IMR-90 (cell line): ENCODE data around the gene STK31. TPM values are rescaled to one million over a fixed set of nuclear protein-coding genes. Genes with fewer than 3 reads are reported as not detected.
A peak's percentile ranks its signal among the peaks of the same experiment; 100 is the strongest.

Source experiments
- ATAC-seq: fragments of 200-7000 bp; cut with Tn5 transposase; 2 replicates; pipeline ENCODE4 v1.9.1; 2020; ENCODE audit warnings: low read depth, mild to moderate bottlenecking, moderate library complexity
- BruUV-seq: library from RNA; stranded (reverse); fragments of 400-500 nt; replicated peaks from 2 replicates; lab custom pipeline; 2021; lab: Mats Ljungman, UMichigan
- CTCF ChIA-PET: fragments of 300-600 bp; formaldehyde crosslinking; extraction: SDS; loops from one replicate; lab custom pipeline; 2021; ENCODE audit warnings: antibody characterized with exemption; lab: Yijun Ruan, JAX
- POLR2A ChIA-PET: fragments of 300-600 bp; sonication (Branson Sonifier 250); formaldehyde crosslinking; loops from one replicate; lab custom pipeline; 2022; ENCODE audit warnings: antibody characterized with exemption; ENCODE audit not compliant: unreplicated experiment; lab: Charles Lee
- DNase-seq: peaks from one replicate; pipeline ENCODE4 v3.0.0; 2013
- H2AFZ ChIP-seq: replicated peaks from 2 replicates; pipeline ENCODE3; 2013; ENCODE audit warnings: low read length, mild to moderate bottlenecking; ENCODE audit not compliant: poor library complexity
- H2AK5ac ChIP-seq: 2 replicates; pipeline ENCODE4 v1.6.1; 2013; ENCODE audit warnings: low read depth, low read length, inconsistent platforms
- H2AK9ac ChIP-seq: replicated peaks from 2 replicates; pipeline ENCODE3; 2013; ENCODE audit warnings: mild to moderate bottlenecking, low read depth, low read length, moderate library complexity; ENCODE audit not compliant: poor library complexity
- H2BK120ac ChIP-seq: 2 replicates; pipeline ENCODE4 v1.6.1; 2013; ENCODE audit warnings: low read depth, low read length, inconsistent platforms
- H2BK15ac ChIP-seq: 3 replicates; pipeline ENCODE4 v1.6.1; 2013; ENCODE audit warnings: low read depth, low read length, inconsistent platforms
- H2BK20ac ChIP-seq: 2 replicates; pipeline ENCODE4 v1.6.1; 2013; ENCODE audit warnings: low read depth, mild to moderate bottlenecking, inconsistent platforms, low read length, moderate library complexity
- H2BK5ac ChIP-seq: 2 replicates; pipeline ENCODE4 v1.6.1; 2013; ENCODE audit warnings: mild to moderate bottlenecking, low read depth, low read length, inconsistent platforms; ENCODE audit not compliant: poor library complexity, severe bottlenecking
- H3K14ac ChIP-seq: replicated peaks from 2 replicates; pipeline ENCODE4 v1.6.1; 2013; ENCODE audit warnings: low read depth, low read length, inconsistent platforms
- H3K18ac ChIP-seq: 2 replicates; pipeline ENCODE4 v1.6.1; 2013; ENCODE audit warnings: low read depth, low read length, control low read depth
- H3K23ac ChIP-seq: 2 replicates; pipeline ENCODE4 v1.6.1; 2013; ENCODE audit warnings: low read depth, low read length, inconsistent platforms
- H3K27ac ChIP-seq: 2 replicates; pipeline ENCODE4 v1.5.1; 2013; ENCODE audit warnings: mild to moderate bottlenecking, control low read depth, low read length; ENCODE audit not compliant: insufficient read depth
- H3K27me3 ChIP-seq: 2 replicates; pipeline ENCODE4 v1.6.1; 2013; ENCODE audit warnings: low read length; ENCODE audit not compliant: control insufficient read depth, insufficient read depth
- H3K36me3 ChIP-seq: 2 replicates; pipeline ENCODE4 v1.6.1; 2013; ENCODE audit warnings: low read length, mixed read lengths; ENCODE audit not compliant: control insufficient read depth, insufficient read depth
- H3K4ac ChIP-seq: 2 replicates; pipeline ENCODE4 v1.6.1; 2013; ENCODE audit warnings: low read depth, low read length, inconsistent platforms
- H3K4me1 ChIP-seq: 2 replicates; pipeline ENCODE4 v1.6.1; 2013; ENCODE audit warnings: low read length, mixed read lengths; ENCODE audit not compliant: control insufficient read depth, insufficient read depth
- H3K4me2 ChIP-seq: 2 replicates; pipeline ENCODE4 v1.6.1; 2013; ENCODE audit warnings: low read depth, mild to moderate bottlenecking, control low read depth, low read length, moderate library complexity
- H3K4me3 ChIP-seq: 2 replicates; pipeline ENCODE4 v1.5.1; 2013; ENCODE audit warnings: low read depth, mild to moderate bottlenecking, control low read depth, low read length, moderate library complexity; ENCODE audit not compliant: insufficient read depth
- H3K56ac ChIP-seq: 2 replicates; pipeline ENCODE4 v1.6.1; 2013; ENCODE audit warnings: low read length, inconsistent platforms; ENCODE audit not compliant: insufficient read depth; ENCODE audit errors: extremely low read depth
- H3K79me1 ChIP-seq, 2 experiments: 2 replicates each; pipeline ENCODE4 v1.6.1; 2013; ENCODE audit warnings: low read length in 2 of 2, inconsistent platforms in 1 of 2, low read depth in 1 of 2
- H3K9ac ChIP-seq: 2 replicates; pipeline ENCODE4 v1.6.1; 2013; ENCODE audit warnings: low read depth, low read length, control low read depth
- H3K9me1 ChIP-seq: 2 replicates; pipeline ENCODE4 v1.6.1; 2013; ENCODE audit warnings: low read length, inconsistent platforms; ENCODE audit not compliant: insufficient read depth
- H3K9me3 ChIP-seq: 2 replicates; pipeline ENCODE4 v1.6.1; 2013; ENCODE audit warnings: low read length; ENCODE audit not compliant: control insufficient read depth, insufficient read depth
- H4K20me1 ChIP-seq: 2 replicates; pipeline ENCODE4 v1.6.1; 2013; ENCODE audit warnings: low read length, inconsistent platforms; ENCODE audit not compliant: insufficient read depth
- H4K5ac ChIP-seq: 2 replicates; pipeline ENCODE4 v1.6.1; 2013; ENCODE audit warnings: mild to moderate bottlenecking, low read depth, low read length, control low read depth
- H4K8ac ChIP-seq, 2 experiments: 2 replicates each; pipeline ENCODE4 v1.6.1; 2013; ENCODE audit warnings: low read depth in 2 of 2, low read length in 2 of 2, control low read depth in 1 of 2, inconsistent platforms in 1 of 2
- H4K91ac ChIP-seq: 2 replicates; pipeline ENCODE4 v1.6.1; 2013; ENCODE audit warnings: low read depth, low read length, inconsistent platforms; ENCODE audit not compliant: insufficient read depth
- BHLHE40 ChIP-seq: fragments of 150-350 bp; IDR thresholded peaks from 2 replicates; pipeline ENCODE4 v1.6.1; 2016; ENCODE audit warnings: mild to moderate bottlenecking, low read depth, low read length
- CEBPB ChIP-seq: IDR thresholded peaks from 2 replicates; pipeline ENCODE4 v1.6.1; 2012; ENCODE audit warnings: low read depth, low read length, improper control_type of control experiment
- CHD1 ChIP-seq: IDR thresholded peaks from 2 replicates; pipeline ENCODE4 v1.6.1; 2012; ENCODE audit warnings: low read depth, low read length, improper control_type of control experiment
- FOS ChIP-seq: fragments of 150-350 bp; IDR thresholded peaks from 2 replicates; pipeline ENCODE4 v1.6.1; 2016; ENCODE audit warnings: low read depth, low read length
- MAFK ChIP-seq: IDR thresholded peaks from 2 replicates; pipeline ENCODE4 v1.6.1; 2012; ENCODE audit warnings: low read depth, low read length, improper control_type of control experiment
- MAZ ChIP-seq: IDR thresholded peaks from 2 replicates; pipeline ENCODE4 v1.6.1; 2012; ENCODE audit warnings: low read depth, mild to moderate bottlenecking, low read length, improper control_type of control experiment, moderate library complexity, borderline replicate concordance
- MXI1 ChIP-seq: IDR thresholded peaks from 2 replicates; pipeline ENCODE4 v1.6.1; 2012; ENCODE audit warnings: low read depth, mild to moderate bottlenecking, low read length, moderate library complexity, borderline replicate concordance
- NFE2L2 ChIP-seq: fragments of 150-350 bp; IDR thresholded peaks from 2 replicates; pipeline ENCODE4 v1.6.1; 2016; ENCODE audit warnings: low read depth, mild to moderate bottlenecking, low read length
- POLR2A ChIP-seq: IDR thresholded peaks from 2 replicates; pipeline ENCODE4 v1.6.1; 2012; ENCODE audit warnings: mild to moderate bottlenecking, low read depth, low read length
- RAD21 ChIP-seq: IDR thresholded peaks from 2 replicates; pipeline ENCODE4 v1.6.1; 2012; ENCODE audit warnings: low read length, improper control_type of control experiment
- RCOR1 ChIP-seq: IDR thresholded peaks from 2 replicates; pipeline ENCODE4 v1.6.1; 2012; ENCODE audit warnings: mild to moderate bottlenecking, low read length, improper control_type of control experiment; ENCODE audit not compliant: insufficient replicate concordance
- RFX5 ChIP-seq: IDR thresholded peaks from 2 replicates; pipeline ENCODE4 v1.8.0; 2012; ENCODE audit warnings: low read depth, mild to moderate bottlenecking, low read length, moderate library complexity
- SMC3 ChIP-seq: fragments of 150-350 bp; IDR thresholded peaks from 2 replicates; pipeline ENCODE4 v1.6.1; 2016; ENCODE audit warnings: low read depth, mild to moderate bottlenecking, antibody characterized with exemption, low read length, moderate library complexity
- WGBS, 2 experiments: methylation state at CpG; one replicate each; pipeline versions ENCODE4 v1.1.5 to v1.1.7; 2013; ENCODE audit warnings: missing lambda C conversion rate in 2 of 2; ENCODE audit not compliant: insufficient read length in 1 of 2; ENCODE audit errors: extremely low coverage in 2 of 2; 5-methylcytosine and 5-hydroxymethylcytosine counted together
- dilution Hi-C: fragments of 300-500 bp; cut with HindIII; formaldehyde crosslinking; loops from one replicate; pipeline ENCODE4 v1.14.3; 2018; ENCODE audit warnings: low sequenced_read_pairs; ENCODE audit not compliant: unreplicated experiment
- in situ Hi-C: fragments of 300-500 bp; cut with MboI; formaldehyde crosslinking; loops from 3 replicates; pipeline ENCODE4 v1.14.3; 2019; ENCODE audit warnings: low sequenced_read_pairs, inconsistent platforms, mixed read lengths
- intact Hi-C: fragments of 100-400 bp; cut with micrococcal nuclease; formaldehyde crosslinking; loops from 2 replicates; pipeline ENCODE4 v1.10.0; 2022
- polyA plus RNA-seq, 3 experiments: library from polyadenylated mRNA; depleted of rRNA; stranded (reverse); fragments of >200 nt; gene quantifications; 2 replicates each; pipeline ENCODE4 v1.2.3, GENCODE V29; 2012; ENCODE audit warnings: low replicate concordance in 1 of 3
- total RNA-seq: library from RNA; depleted of rRNA; stranded (reverse); fragments of >200 nt; gene quantifications from 2 replicates; pipeline ENCODE4 v1.2.3, GENCODE V29; 2012
- TF ChIP-seq, protein P1 (sequence below): conservative IDR thresholded peaks from 2 replicates; pipeline ENCODE4 v1.5.1; 2012; ENCODE audit warnings: mild to moderate bottlenecking, low read depth, low read length, improper control_type of control experiment
- TF ChIP-seq, protein P2 (sequence below): fragments of 150-350 bp; IDR thresholded peaks from 2 replicates; pipeline ENCODE4 v1.6.1; 2016; ENCODE audit warnings: low read depth, mild to moderate bottlenecking, low read length, moderate library complexity, borderline replicate concordance
- TF ChIP-seq, protein P3 (sequence below): fragments of 150-350 bp; IDR thresholded peaks from 2 replicates; pipeline ENCODE4 v1.6.1; 2017; ENCODE audit warnings: mild to moderate bottlenecking, antibody characterized with exemption, low read length, low read depth

Gene STK31
- total and polyA plus RNA-seq, 2 of the 4 experiments (the other 2 are of a cell fraction): not detected

DNA sequence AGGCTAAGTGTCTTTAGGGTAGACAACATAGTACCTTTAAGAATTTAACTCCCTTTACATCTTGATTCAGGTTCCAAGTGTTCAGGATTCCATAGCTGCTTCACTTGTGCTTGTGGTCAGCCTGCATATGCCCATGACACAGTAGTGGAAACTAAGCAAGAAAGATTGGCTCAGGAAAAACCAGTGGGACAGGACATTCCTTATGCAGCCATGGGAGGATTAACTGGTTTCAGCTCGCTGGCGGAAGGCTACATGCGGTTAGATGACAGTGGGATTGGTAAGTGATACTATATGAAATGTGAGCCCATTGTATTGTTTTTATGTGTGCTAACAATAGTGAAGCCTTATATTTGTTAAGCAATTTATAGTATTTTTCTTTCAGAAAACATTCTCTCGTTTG is 18.7 kb upstream of the STK31 start:
- ChIA-PET POLR2A (no interaction called here), CTCF (no interaction called here)
- Histone ChIP-seq H3K4me3 (no peak overlapping the region), H4K91ac (no peak overlapping the region), H4K5ac (no peak overlapping the region), H2AK5ac (no peak overlapping the region), H3K56ac (no peak overlapping the region), H3K27me3 (no peaks in the 10 kb centered on the region), H3K23ac (no peak overlapping the region), H3K4me2 (no peak overlapping the region), H3K36me3 (no peaks in the 10 kb centered on the region), H3K4me1 (no peaks in the 10 kb centered on the region), H3K18ac (no peak overlapping the region), H2AFZ (no peak overlapping the region), H2BK5ac (no peak overlapping the region), H2BK15ac (no peak overlapping the region), H3K4ac (no peak overlapping the region), H3K9me3 (no peaks in the 10 kb centered on the region), H3K79me1 (no peaks in the 10 kb centered on the region), H2BK20ac (no peak overlapping the region), H3K9me1 (no peaks in the 10 kb centered on the region), H3K14ac (no peak overlapping the region), H2AK9ac (no peak overlapping the region), H4K8ac (no peak overlapping the region), H2BK120ac (no peak overlapping the region), H3K27ac (no peak overlapping the region), H3K9ac (no peak overlapping the region), H4K20me1 (no peaks in the 10 kb centered on the region)
- 100% methylated on average over 1 of the region's 4 CpGs; no CpG with 5 or more reads in 1 of the 2 experiments for WGBS, 2 experiments
- DNase-seq (peak; percentile 41), ATAC-seq (no peak; the same call in 1 of the 2 replicates)
- in situ Hi-C loops: no loop called here
- intact Hi-C loops: no loop called here
- dilution Hi-C loops: no loop called here
- no peak for TF ChIP-seq FOS
- TF ChIP-seq RCOR1: no peak
- no peak for TF ChIP-seq RFX5
- no peak for TF ChIP-seq NFE2L2
- TF ChIP-seq, protein P1, sequence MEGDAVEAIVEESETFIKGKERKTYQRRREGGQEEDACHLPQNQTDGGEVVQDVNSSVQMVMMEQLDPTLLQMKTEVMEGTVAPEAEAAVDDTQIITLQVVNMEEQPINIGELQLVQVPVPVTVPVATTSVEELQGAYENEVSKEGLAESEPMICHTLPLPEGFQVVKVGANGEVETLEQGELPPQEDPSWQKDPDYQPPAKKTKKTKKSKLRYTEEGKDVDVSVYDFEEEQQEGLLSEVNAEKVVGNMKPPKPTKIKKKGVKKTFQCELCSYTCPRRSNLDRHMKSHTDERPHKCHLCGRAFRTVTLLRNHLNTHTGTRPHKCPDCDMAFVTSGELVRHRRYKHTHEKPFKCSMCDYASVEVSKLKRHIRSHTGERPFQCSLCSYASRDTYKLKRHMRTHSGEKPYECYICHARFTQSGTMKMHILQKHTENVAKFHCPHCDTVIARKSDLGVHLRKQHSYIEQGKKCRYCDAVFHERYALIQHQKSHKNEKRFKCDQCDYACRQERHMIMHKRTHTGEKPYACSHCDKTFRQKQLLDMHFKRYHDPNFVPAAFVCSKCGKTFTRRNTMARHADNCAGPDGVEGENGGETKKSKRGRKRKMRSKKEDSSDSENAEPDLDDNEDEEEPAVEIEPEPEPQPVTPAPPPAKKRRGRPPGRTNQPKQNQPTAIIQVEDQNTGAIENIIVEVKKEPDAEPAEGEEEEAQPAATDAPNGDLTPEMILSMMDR: no peak
- no peak for TF ChIP-seq RAD21
- TF ChIP-seq CHD1: no peak
- TF ChIP-seq, protein P2, sequence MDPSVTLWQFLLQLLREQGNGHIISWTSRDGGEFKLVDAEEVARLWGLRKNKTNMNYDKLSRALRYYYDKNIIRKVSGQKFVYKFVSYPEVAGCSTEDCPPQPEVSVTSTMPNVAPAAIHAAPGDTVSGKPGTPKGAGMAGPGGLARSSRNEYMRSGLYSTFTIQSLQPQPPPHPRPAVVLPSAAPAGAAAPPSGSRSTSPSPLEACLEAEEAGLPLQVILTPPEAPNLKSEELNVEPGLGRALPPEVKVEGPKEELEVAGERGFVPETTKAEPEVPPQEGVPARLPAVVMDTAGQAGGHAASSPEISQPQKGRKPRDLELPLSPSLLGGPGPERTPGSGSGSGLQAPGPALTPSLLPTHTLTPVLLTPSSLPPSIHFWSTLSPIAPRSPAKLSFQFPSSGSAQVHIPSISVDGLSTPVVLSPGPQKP: no peak
- TF ChIP-seq MXI1: no peak
- TF ChIP-seq MAZ: no peak
- no peak for TF ChIP-seq CEBPB
- no peak for TF ChIP-seq POLR2A
- TF ChIP-seq, protein P3, sequence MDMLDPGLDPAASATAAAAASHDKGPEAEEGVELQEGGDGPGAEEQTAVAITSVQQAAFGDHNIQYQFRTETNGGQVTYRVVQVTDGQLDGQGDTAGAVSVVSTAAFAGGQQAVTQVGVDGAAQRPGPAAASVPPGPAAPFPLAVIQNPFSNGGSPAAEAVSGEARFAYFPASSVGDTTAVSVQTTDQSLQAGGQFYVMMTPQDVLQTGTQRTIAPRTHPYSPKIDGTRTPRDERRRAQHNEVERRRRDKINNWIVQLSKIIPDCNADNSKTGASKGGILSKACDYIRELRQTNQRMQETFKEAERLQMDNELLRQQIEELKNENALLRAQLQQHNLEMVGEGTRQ: no peak
- TF ChIP-seq MAFK: no peak
- no peak for TF ChIP-seq BHLHE40
- TF ChIP-seq SMC3: no peak
- BruUV-seq: no TSS peak
